GM12875 (cell line): Measurements from ENCODE around the gene SPEM2.

Source experiments
- H3K4me3 ChIP-seq: one replicate; pipeline ENCODE4 v1.5.1; 2011; ENCODE audit warnings: low read depth, low read length, control low read depth
- CTCF ChIP-seq: IDR thresholded peaks from 2 replicates; pipeline ENCODE4 v1.5.1; 2011; ENCODE audit warnings: low read depth, mild to moderate bottlenecking, control low read depth, inconsistent platforms, low read length, moderate library complexity, borderline replicate concordance; ENCODE audit not compliant: insufficient read depth

Gene SPEM2

GRCh38 chr17:7425756-7426155 lies 340 bp downstream of the SPEM2 start:
- H3K4me3 ChIP-seq, result no peak overlapping the region
- no peak for TF ChIP-seq CTCF

GRCh38 chr17:7426203-7426863 lies 917 bp downstream of the SPEM2 start:
- no peak for TF ChIP-seq CTCF

GRCh38 chr17:7426896-7427489 lies 1.6 kb downstream of the SPEM2 start:
- H3K4me3 ChIP-seq, result no peak overlapping the region
- TF ChIP-seq CTCF, result no peak

More at GRCh38 chr17:7426203-7426863, 917 bp downstream of the SPEM2 start:
- no peak overlapping the region for H3K4me3 ChIP-seq

- no peak for TF ChIP-seq CTCF
- H3K4me3 ChIP-seq, result no peak overlapping the region
These were observed 2.1 kb downstream of the SPEM2 start for GRCh38 chr17:7427549-7427948.

- TF ChIP-seq CTCF, result no peak
- no peak within 1 kb of the TSS for H3K4me3 ChIP-seq
These were observed 3.1 kb downstream of the SPEM2 start, which contains the start of gene SPEM3 for GRCh38 chr17:7428557-7428956. Gene SPEM3 (plus strand): TSS chr17:7428857. CDS start chr17:7428903, 46 bp downstream.

- no peak for TF ChIP-seq CTCF
- H3K4me3 ChIP-seq, result no peak overlapping the region
These were observed 4.3 kb downstream of the SPEM2 start for GRCh38 chr17:7429722-7430121.

GRCh38 chr17:7431231-7431630 lies 5.8 kb downstream of the SPEM2 start:
- no peak overlapping the region for H3K4me3 ChIP-seq
- no peak for TF ChIP-seq CTCF
